CD4-positive, alpha-beta T cell (primary cell): ENCODE measurements around the gene ABHD13. TPM values are rescaled to one million over a fixed set of nuclear protein-coding genes. Genes with fewer than 3 reads are reported as not detected.
A peak's percentile ranks its signal among the peaks of the same experiment; 100 is the strongest.

Experiments
- ATAC-seq: fragments of 200-7000 bp; cut with Tn5 transposase; one replicate; pipeline ENCODE4 v1.10.0; 2022; ENCODE audit warnings: mild to moderate bottlenecking; ENCODE audit not compliant: poor library complexity
- CTCF ChIA-PET: fragments of 350-600 bp; sonication (Branson Sonifier 250); formaldehyde crosslinking; loops from one replicate; lab custom pipeline; 2021; ENCODE audit warnings: antibody characterized with exemption, inconsistent platforms; lab: Charles Lee
- POLR2A ChIA-PET: fragments of 350-600 bp; sonication (Branson Sonifier 250); formaldehyde crosslinking; loops from one replicate; lab custom pipeline; 2021; ENCODE audit warnings: antibody characterized with exemption, inconsistent platforms; lab: Charles Lee
- DNase-seq, 14 experiments: peaks; one replicate each; pipeline ENCODE4 v3.0.0-alpha.2; 2013 to 2020; ENCODE audit warnings: mixed read lengths in 2 of 14
- H3K27ac ChIP-seq, 2 donors: one replicate each; pipeline versions ENCODE4 v1.5.1 to v1.7.0; 2013; ENCODE audit warnings: low read length in 2 of 2, low read depth in 1 of 2, mild to moderate bottlenecking in 1 of 2
- H3K27me3 ChIP-seq, 2 experiments: 1 replicate in 1 of 2; 2 replicates in 1 of 2; pipeline versions ENCODE4 v1.6.1 to v1.7.0; 2013; ENCODE audit warnings: low read length in 2 of 2, control low read depth in 1 of 2, mild to moderate bottlenecking in 1 of 2, moderate library complexity in 1 of 2; ENCODE audit not compliant: insufficient read depth in 2 of 2, control insufficient read depth in 1 of 2
- H3K36me3 ChIP-seq: one replicate; pipeline ENCODE4 v1.6.1; 2013; ENCODE audit warnings: low read length, control low read depth; ENCODE audit not compliant: insufficient read depth
- H3K4me1 ChIP-seq: one replicate; pipeline ENCODE4 v1.6.1; 2013; ENCODE audit warnings: low read length, control low read depth; ENCODE audit not compliant: insufficient read depth
- H3K4me3 ChIP-seq: one replicate; pipeline ENCODE4 v1.5.1; 2013; ENCODE audit warnings: mild to moderate bottlenecking, low read length, moderate library complexity
- H3K9me3 ChIP-seq, 2 experiments: 1 replicate in 1 of 2; 2 replicates in 1 of 2; pipeline versions ENCODE4 v1.6.1 to v1.7.0; 2013; ENCODE audit warnings: low read length in 2 of 2, mild to moderate bottlenecking in 2 of 2, control low read depth in 1 of 2, moderate library complexity in 1 of 2; ENCODE audit not compliant: control insufficient read depth in 1 of 2, insufficient read depth in 1 of 2
- H3K27ac Mint-ChIP-seq: one replicate; pipeline ENCODE4 v1.8.0; 2020; ENCODE audit warnings: mixed read lengths
- H3K27me3 Mint-ChIP-seq: one replicate; pipeline ENCODE4 v1.8.0; 2021; ENCODE audit warnings: mixed read lengths
- H3K36me3 Mint-ChIP-seq: one replicate; pipeline ENCODE4 v1.8.0; 2021; ENCODE audit warnings: low read depth, mixed read lengths
- H3K4me1 Mint-ChIP-seq: one replicate; pipeline ENCODE4 v1.8.0; 2021; ENCODE audit warnings: low read depth, mixed read lengths
- H3K4me3 Mint-ChIP-seq: one replicate; pipeline ENCODE4 v1.8.0; 2020; ENCODE audit warnings: mild to moderate bottlenecking, mixed read lengths
- H3K9me3 Mint-ChIP-seq: one replicate; pipeline ENCODE4 v1.8.0; 2020; ENCODE audit warnings: mixed read lengths
- CTCF ChIP-seq: fragments of 200-600 bp; IDR thresholded peaks from one replicate; pipeline ENCODE4 v1.8.0; 2022; ENCODE audit warnings: antibody characterized with exemption, mild to moderate bottlenecking
- intact Hi-C, 2 experiments: fragments of 100-400 bp; cut with DNase I in 1 of 2; cut with micrococcal nuclease in 1 of 2; formaldehyde crosslinking; loops; one replicate each; pipeline versions ENCODE4 v1.15.1 to v1.9.0; 2023 to 2025; cut with DNase I, micrococcal nuclease
- total RNA-seq, 174 experiments: library from RNA in 2 of 174; stranded (reverse) in 2 of 174; gene quantifications; one replicate each; pipeline ENCODE4 v1.2.3 and lab custom pipeline; 2021 to 2026

Gene ABHD13
- total RNA-seq, 2 experiments from 2014 or later: 18.0 to 18.6 TPM

- intact Hi-C loops: loop anchor here (10.0 kb wide), 1 partner anchor 55 kb away; no protein-coding TSS in a partner anchor
- CTCF ChIA-PET: no interaction called here
- TF ChIP-seq CTCF: no peak
- Histone ChIP-seq H3K27ac (no peak overlapping the region), H3K36me3 (no peaks in the 10 kb centered on the region), H3K27me3 (no peaks in the 10 kb centered on the region), H3K4me1 (peaks cover 30% of the 10 kb centered on the region), H3K4me3 (no peak overlapping the region), H3K9me3 (no peaks in the 10 kb centered on the region)
- POLR2A ChIA-PET: no interaction called here
- H3K27ac Mint-ChIP-seq: peak overlapping the region; percentile 96
- ATAC-seq (no peak), DNase-seq (peak in 5 of 14 experiments; percentile 17 to 50 (median 30))
- peaks cover 81% of the 10 kb centered on the region for H3K4me1 Mint-ChIP-seq
- peaks cover 35% of the 10 kb centered on the region for H3K36me3 Mint-ChIP-seq
- peak overlapping the region; percentile 94 for H3K4me3 Mint-ChIP-seq
- no peaks in the 10 kb centered on the region for H3K27me3 Mint-ChIP-seq
- H3K9me3 Mint-ChIP-seq: no peaks in the 10 kb centered on the region
Measured at GRCh38 chr13:108220041-108220440, 1.8 kb downstream of the ABHD13 start.

- peaks cover 18% of the 10 kb centered on the region for H3K4me1 ChIP-seq
- peak overlapping the region; percentile 25 for H3K4me3 Mint-ChIP-seq
- ATAC-seq (no peak), DNase-seq (no peak)
- no peak overlapping the region for H3K4me3 ChIP-seq
- H3K27ac Mint-ChIP-seq: peak overlapping the region; percentile 67
- ChIA-PET CTCF (interaction anchor here (1.1 kb wide), 1 partner anchor 45 kb away, joined by 3 read pairs; no protein-coding TSS in a partner anchor), POLR2A (interaction anchor here (0.6 to 1.4 kb wide), 4 partner anchors 8 to 386 kb away, joined by 4 to 5 read pairs (median 4); partner anchors contain the start of gene LIG4)
- H3K36me3 Mint-ChIP-seq: peaks cover 25% of the 10 kb centered on the region
- H3K36me3 ChIP-seq: no peaks in the 10 kb centered on the region
- no peaks in the 10 kb centered on the region for H3K27me3 Mint-ChIP-seq
- peak overlapping the region in 1 of 2 donors; percentile 3 for H3K27ac ChIP-seq
- intact Hi-C loops: loop anchor here (10.0 kb wide), 1 partner anchor 51 kb away; no protein-coding TSS in a partner anchor
- peaks cover 89% of the 10 kb centered on the region for H3K4me1 Mint-ChIP-seq
- no peak for TF ChIP-seq CTCF
- H3K9me3 ChIP-seq: no peaks in the 10 kb centered on the region
- H3K9me3 Mint-ChIP-seq: no peaks in the 10 kb centered on the region
- no peaks in the 10 kb centered on the region for H3K27me3 ChIP-seq
Measured at GRCh38 chr13:108223687-108224503, 5.7 kb downstream of the ABHD13 start.

- POLR2A ChIA-PET: no interaction called here
- Histone ChIP-seq H3K36me3 (peaks cover 14% of the 10 kb centered on the region), H3K4me3 (no peak overlapping the region), H3K9me3 (no peaks in the 10 kb centered on the region), H3K4me1 (peaks cover 10% of the 10 kb centered on the region), H3K27me3 (no peaks in the 10 kb centered on the region), H3K27ac (no peak overlapping the region)
- Mint-ChIP-seq H3K9me3 (no peaks in the 10 kb centered on the region), H3K36me3 (peaks cover 27% of the 10 kb centered on the region), H3K4me3 (peak overlapping the region; percentile 26), H3K27me3 (no peaks in the 10 kb centered on the region), H3K27ac (peak overlapping the region; percentile 31), H3K4me1 (peaks cover 87% of the 10 kb centered on the region)
- CTCF ChIA-PET: no interaction called here
- intact Hi-C loops: loop anchor here (5.0 to 10.0 kb wide), 3 partner anchors 49 to 282 kb away; no protein-coding TSS in a partner anchor
- TF ChIP-seq CTCF: no peak
- DNase-seq: peak in 3 of 14 experiments; percentile 32 to 58 (median 40)
- peak; percentile 66 for ATAC-seq
Measured at GRCh38 chr13:108225440-108225839, 7.2 kb downstream of the ABHD13 start.
